Urothelium cell line (cell line): Measurements from ENCODE around the gene CCNQ.
A peak's percentile ranks its signal among the peaks of the same experiment; 100 is the strongest.
"Not testable (repeated sequence)": the region's sequence is repeated elsewhere in the genome, so short reads cannot be mapped to it uniquely, and the experiment has no call there.

Experiments
- DNase-seq: peaks from one replicate; pipeline ENCODE4 v3.0.0; 2011; ENCODE audit warnings: low spot score, mixed read lengths
- FAIRE-seq: peaks from 2 replicates; lab custom pipeline; 2011; peaks lifted over from hg19 to GRCh38; lab: Jason Lieb, UNC

Gene CCNQ

GRCh38 chrX:153623310-153624029 lies 24.5 kb upstream of the CCNQ start:
- FAIRE-seq: no peak

GRCh38 chrX:153622661-153623309 lies 23.8 kb upstream of the CCNQ start:
- no peak for FAIRE-seq
- DNase-seq: no peak

More at GRCh38 chrX:153623310-153624029, 24.5 kb upstream of the CCNQ start:
- DNase-seq: no peak

- DNase-seq: no peak
- FAIRE-seq: no peak
Measured at GRCh38 chrX:153621949-153622598, 23.1 kb upstream of the CCNQ start.

- DNase-seq (no peak), FAIRE-seq (no peak)
Measured at GRCh38 chrX:153620576-153620975, 21.6 kb upstream of the CCNQ start.

GRCh38 chrX:153614818-153615217 lies 15.9 kb upstream of the CCNQ start:
- DNase-seq: no peak
- no peak for FAIRE-seq

- DNase-seq: no peak
- FAIRE-seq: no peak
Measured at GRCh38 chrX:153612413-153612812, 13.5 kb upstream of the CCNQ start.

- DNase-seq (no peak), FAIRE-seq (no peak)
Measured at GRCh38 chrX:153611298-153612095, 12.6 kb upstream of the CCNQ start.

- DNase-seq (no peak), FAIRE-seq (no peak)
Measured at GRCh38 chrX:153610836-153611213, 11.9 kb upstream of the CCNQ start.

GRCh38 chrX:153609917-153610835 lies 11.2 kb upstream of the CCNQ start:
- DNase-seq: peak; percentile 84
- peak; percentile 9 for FAIRE-seq

GRCh38 chrX:153608806-153609205 lies 9.9 kb upstream of the CCNQ start:
- no peak for FAIRE-seq
- no peak for DNase-seq

GRCh38 chrX:153608376-153608775 lies 9.4 kb upstream of the CCNQ start:
- FAIRE-seq (no peak), DNase-seq (no peak)

- no peak for FAIRE-seq
- no peak for DNase-seq
Measured at GRCh38 chrX:153606503-153606902, 7.6 kb upstream of the CCNQ start.

- FAIRE-seq, DNase-seq: not testable (repeated sequence)
Measured at GRCh38 chrX:153604666-153605380, 5.9 kb upstream of the CCNQ start.

- FAIRE-seq (no peak), DNase-seq (no peak)
Measured at GRCh38 chrX:153603131-153603656, 4.3 kb upstream of the CCNQ start.

GRCh38 chrX:153602601-153603000 lies 3.7 kb upstream of the CCNQ start:
- FAIRE-seq: no peak
- no peak for DNase-seq

- no peak for FAIRE-seq
- DNase-seq: no peak
Measured at GRCh38 chrX:153601511-153602110, 2.7 kb upstream of the CCNQ start.

GRCh38 chrX:153600921-153601320 lies 2.0 kb upstream of the CCNQ start:
- no peak for FAIRE-seq

GRCh38 chrX:153600032-153600373 lies 1.1 kb upstream of the CCNQ start:
- FAIRE-seq (no peak), DNase-seq (peak; percentile 15)

More at GRCh38 chrX:153600921-153601320, 2.0 kb upstream of the CCNQ start:
- DNase-seq: no peak
